H9 (cell line): ENCODE measurements around the gene TSPO2. TPM values are rescaled to one million over a fixed set of nuclear protein-coding genes. Genes with fewer than 3 reads are reported as not detected.

Experiments used
- DNase-seq: peaks from one replicate; pipeline ENCODE4 v3.0.0-alpha.2; 2017
- H2AFZ ChIP-seq: one replicate; pipeline ENCODE4 v1.6.1; 2013; ENCODE audit warnings: mild to moderate bottlenecking, low read length, control low read depth, moderate library complexity
- H2AK5ac ChIP-seq: 2 replicates; pipeline ENCODE4 v1.6.1; 2013; ENCODE audit warnings: low read length, control low read depth, mixed read lengths; ENCODE audit not compliant: insufficient read length
- H2BK120ac ChIP-seq: one replicate; pipeline ENCODE4 v1.6.1; 2013; ENCODE audit warnings: low read depth, mild to moderate bottlenecking, low read length, control low read depth, inconsistent platforms; ENCODE audit not compliant: poor library complexity, severe bottlenecking
- H2BK12ac ChIP-seq: 2 replicates; pipeline ENCODE4 v1.6.1; 2013; ENCODE audit warnings: low read length, control low read depth, mixed read lengths, low read depth; ENCODE audit not compliant: insufficient read length
- H2BK15ac ChIP-seq: 2 replicates; pipeline ENCODE4 v1.6.1; 2013; ENCODE audit warnings: low read depth, low read length, control low read depth
- H2BK20ac ChIP-seq: one replicate; pipeline ENCODE4 v1.6.1; 2013; ENCODE audit warnings: low read depth, mild to moderate bottlenecking, low read length, control low read depth, inconsistent platforms; ENCODE audit not compliant: poor library complexity, severe bottlenecking
- H2BK5ac ChIP-seq: 2 replicates; pipeline ENCODE4 v1.6.1; 2013; ENCODE audit warnings: low read length, control low read depth, mixed read lengths; ENCODE audit not compliant: insufficient read length
- H3K14ac ChIP-seq: 2 replicates; pipeline ENCODE4 v1.6.1; 2013; ENCODE audit warnings: low read length, control low read depth; ENCODE audit not compliant: insufficient read depth
- H3K18ac ChIP-seq: 2 replicates; pipeline ENCODE4 v1.6.1; 2013; ENCODE audit warnings: low read depth, mild to moderate bottlenecking, mixed read lengths, low read length, control low read depth; ENCODE audit not compliant: insufficient read length
- H3K23ac ChIP-seq: 2 replicates; pipeline ENCODE4 v1.6.1; 2013; ENCODE audit warnings: low read length, control low read depth, mixed read lengths, low read depth; ENCODE audit not compliant: insufficient read length
- H3K23me2 ChIP-seq: 2 replicates; pipeline ENCODE4 v1.6.1; 2013; ENCODE audit warnings: low read depth, mild to moderate bottlenecking, mixed read lengths, low read length, control low read depth; ENCODE audit not compliant: insufficient read length, poor library complexity, severe bottlenecking
- H3K27ac ChIP-seq: 2 replicates; pipeline ENCODE4 v1.5.1; 2013; ENCODE audit warnings: low read length, control low read depth, mixed read lengths, low read depth; ENCODE audit not compliant: insufficient read length
- H3K27me3 ChIP-seq: 2 replicates; pipeline ENCODE4 v1.6.1; 2013; ENCODE audit warnings: low read length, control low read depth, inconsistent platforms; ENCODE audit not compliant: insufficient read depth
- H3K4ac ChIP-seq: 2 replicates; pipeline ENCODE4 v1.6.1; 2013; ENCODE audit warnings: low read depth, mild to moderate bottlenecking, control low read depth, inconsistent platforms, low read length, moderate library complexity
- H3K4me1 ChIP-seq: 2 replicates; pipeline ENCODE4 v1.6.1; 2013; ENCODE audit warnings: low read length, control low read depth, inconsistent platforms; ENCODE audit not compliant: insufficient read depth
- H3K4me2 ChIP-seq: 2 replicates; pipeline ENCODE4 v1.6.1; 2013; ENCODE audit warnings: low read length, control low read depth, mixed read lengths; ENCODE audit not compliant: insufficient read length, insufficient read depth
- H3K56ac ChIP-seq: 2 replicates; pipeline ENCODE4 v1.6.1; 2013; ENCODE audit warnings: low read depth, mild to moderate bottlenecking, mixed read lengths, low read length, control low read depth; ENCODE audit not compliant: insufficient read length
- H3K79me1 ChIP-seq: 2 replicates; pipeline ENCODE4 v1.6.1; 2013; ENCODE audit warnings: low read depth, mild to moderate bottlenecking, moderate library complexity, low read length, control low read depth, inconsistent platforms; ENCODE audit not compliant: insufficient read depth, poor library complexity, severe bottlenecking
- H3K79me2 ChIP-seq: 2 replicates; pipeline ENCODE4 v1.6.1; 2013; ENCODE audit warnings: low read length, control low read depth, inconsistent platforms; ENCODE audit not compliant: insufficient read depth
- H3K9ac ChIP-seq: 2 replicates; pipeline ENCODE4 v1.6.1; 2013; ENCODE audit warnings: low read length, control low read depth, mixed read lengths; ENCODE audit not compliant: insufficient read length; ENCODE audit errors: extremely low read depth
- H3K9me3 ChIP-seq: one replicate; pipeline ENCODE4 v1.6.1; 2013; ENCODE audit warnings: low read depth, low read length, inconsistent platforms; ENCODE audit not compliant: control insufficient read depth
- H3T11ph ChIP-seq: one replicate; pipeline ENCODE4 v1.6.1; 2013; ENCODE audit warnings: mild to moderate bottlenecking, low read length, control low read depth, inconsistent platforms
- H4K20me1 ChIP-seq: one replicate; pipeline ENCODE4 v1.6.1; 2013; ENCODE audit not compliant: control insufficient read depth, insufficient read length, insufficient read depth
- H4K5ac ChIP-seq: 2 replicates; pipeline ENCODE4 v1.6.1; 2013; ENCODE audit warnings: low read depth, mild to moderate bottlenecking, mixed read lengths, low read length, control low read depth; ENCODE audit not compliant: insufficient read length
- H4K8ac ChIP-seq: replicated peaks from 2 replicates; pipeline ENCODE4 v1.6.1; 2013; ENCODE audit warnings: low read length, control low read depth, mixed read lengths, low read depth; ENCODE audit not compliant: insufficient read length
- H4K91ac ChIP-seq: 2 replicates; pipeline ENCODE4 v1.6.1; 2013; ENCODE audit warnings: low read depth, mild to moderate bottlenecking, moderate library complexity, mixed read lengths, low read length, control low read depth; ENCODE audit not compliant: insufficient read length
- H3K27ac Mint-ChIP-seq, 3 experiments: 2 replicates in 2 of 3; 3 replicates in 1 of 3; pipeline ENCODE4 v1.8.0; 2020 to 2021; ENCODE audit warnings: mixed read lengths in 3 of 3, mild to moderate bottlenecking in 1 of 3, moderate library complexity in 1 of 3
- H3K27me3 Mint-ChIP-seq: 2 replicates; pipeline ENCODE4 v1.8.0; 2021; ENCODE audit warnings: low read depth, mild to moderate bottlenecking, moderate library complexity, mixed read lengths
- H3K36me3 Mint-ChIP-seq, 3 experiments: 2 replicates in 2 of 3; 3 replicates in 1 of 3; pipeline ENCODE4 v1.8.0; 2020 to 2021; ENCODE audit warnings: low read depth in 3 of 3, mixed read lengths in 3 of 3; ENCODE audit not compliant: insufficient read depth in 1 of 3
- H3K4me1 Mint-ChIP-seq, 2 experiments: 2 replicates each; pipeline ENCODE4 v1.8.0; 2020; ENCODE audit warnings: mixed read lengths in 2 of 2
- H3K4me3 Mint-ChIP-seq, 2 experiments: 2 replicates in 1 of 2; 3 replicates in 1 of 2; pipeline ENCODE4 v1.8.0; 2020 to 2021; ENCODE audit warnings: mild to moderate bottlenecking in 2 of 2, mixed read lengths in 2 of 2, moderate library complexity in 1 of 2
- H3K9me3 Mint-ChIP-seq, 2 experiments: 2 replicates in 1 of 2; 3 replicates in 1 of 2; pipeline ENCODE4 v1.8.0; 2020; ENCODE audit warnings: mild to moderate bottlenecking in 2 of 2, mixed read lengths in 2 of 2, moderate library complexity in 1 of 2
- WGBS: extraction: QIAGEN DNeasy Blood & Tissue Kit; methylation state at CpG from one replicate; pipeline ENCODE4 v1.1.7; 2013; ENCODE audit warnings: missing lambda C conversion rate, low lambda C conversion rate, mixed read lengths; ENCODE audit not compliant: insufficient read length; ENCODE audit errors: extremely low coverage; 5-methylcytosine and 5-hydroxymethylcytosine counted together
- total RNA-seq: library from RNA; stranded (reverse); gene quantifications from 2 replicates; pipeline ENCODE4 v1.2.1, GENCODE V29; 2021
- TF ChIP-seq, protein P1 (sequence below): fragments of 200-600 bp; sonication (generic); conservative IDR thresholded peaks from 3 replicates; pipeline ENCODE4 v1.8.0; 2021; ENCODE audit warnings: antibody characterized with exemption, mild to moderate bottlenecking

The TSPO2 gene
- total RNA-seq, 1 experiment from 2014 or later, result not detected

DNA sequence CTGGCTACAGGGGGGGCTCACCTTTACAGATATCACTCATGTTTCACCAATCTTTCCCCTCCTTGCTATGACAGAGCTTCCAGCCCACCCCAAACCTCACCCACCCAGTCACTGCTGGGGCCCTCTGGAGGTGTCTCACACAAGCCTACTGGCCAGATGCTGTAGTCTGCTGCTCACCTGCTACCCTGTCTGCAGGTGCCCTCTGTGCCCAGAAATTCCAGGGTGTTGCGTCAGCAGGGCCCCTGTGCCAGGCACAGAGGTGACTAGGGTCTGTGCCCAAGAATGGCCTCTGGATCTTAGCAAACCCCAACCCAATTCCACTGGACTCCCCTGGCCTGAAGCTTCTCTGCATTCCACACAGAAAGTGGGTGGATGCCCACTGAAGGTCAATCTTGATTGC is 24.6 kb upstream of the TSPO2 start:
- no peaks in the 10 kb centered on the region for H3K4me1 ChIP-seq
- no peak overlapping the region; a peak in 1 of 7 replicates for H3K27ac Mint-ChIP-seq
- H3K79me1 ChIP-seq, result no peaks in the 10 kb centered on the region
- H3K36me3 Mint-ChIP-seq, result no peaks in the 10 kb centered on the region
- no peak overlapping the region for H3K18ac ChIP-seq
- H3K56ac ChIP-seq, result no peak overlapping the region
- H3K9me3 Mint-ChIP-seq, result no peaks in the 10 kb centered on the region; a peak in 1 of 5 replicates
- no peak overlapping the region for H2BK12ac ChIP-seq
- no peak overlapping the region for H3T11ph ChIP-seq
- no peak overlapping the region for H3K9ac ChIP-seq
- H3K79me2 ChIP-seq, result no peaks in the 10 kb centered on the region
- no peak overlapping the region for H2AK5ac ChIP-seq
- DNase-seq, result no peak
- no peaks in the 10 kb centered on the region; the same call in 1 of the 2 replicates for H3K27me3 Mint-ChIP-seq
- H4K8ac ChIP-seq, result no peak overlapping the region
- TF ChIP-seq, protein P1, sequence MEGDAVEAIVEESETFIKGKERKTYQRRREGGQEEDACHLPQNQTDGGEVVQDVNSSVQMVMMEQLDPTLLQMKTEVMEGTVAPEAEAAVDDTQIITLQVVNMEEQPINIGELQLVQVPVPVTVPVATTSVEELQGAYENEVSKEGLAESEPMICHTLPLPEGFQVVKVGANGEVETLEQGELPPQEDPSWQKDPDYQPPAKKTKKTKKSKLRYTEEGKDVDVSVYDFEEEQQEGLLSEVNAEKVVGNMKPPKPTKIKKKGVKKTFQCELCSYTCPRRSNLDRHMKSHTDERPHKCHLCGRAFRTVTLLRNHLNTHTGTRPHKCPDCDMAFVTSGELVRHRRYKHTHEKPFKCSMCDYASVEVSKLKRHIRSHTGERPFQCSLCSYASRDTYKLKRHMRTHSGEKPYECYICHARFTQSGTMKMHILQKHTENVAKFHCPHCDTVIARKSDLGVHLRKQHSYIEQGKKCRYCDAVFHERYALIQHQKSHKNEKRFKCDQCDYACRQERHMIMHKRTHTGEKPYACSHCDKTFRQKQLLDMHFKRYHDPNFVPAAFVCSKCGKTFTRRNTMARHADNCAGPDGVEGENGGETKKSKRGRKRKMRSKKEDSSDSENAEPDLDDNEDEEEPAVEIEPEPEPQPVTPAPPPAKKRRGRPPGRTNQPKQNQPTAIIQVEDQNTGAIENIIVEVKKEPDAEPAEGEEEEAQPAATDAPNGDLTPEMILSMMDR, result no peak
- H4K20me1 ChIP-seq, result no peaks in the 10 kb centered on the region
- no peak overlapping the region for H2BK15ac ChIP-seq
- no peak overlapping the region for H2BK120ac ChIP-seq
- no peak overlapping the region for H4K5ac ChIP-seq
- no peaks in the 10 kb centered on the region for H3K9me3 ChIP-seq
- H4K91ac ChIP-seq, result no peak overlapping the region
- no peak overlapping the region for H2AFZ ChIP-seq
- H3K4me2 ChIP-seq, result no peak overlapping the region
- H2BK5ac ChIP-seq, result no peak overlapping the region
- H3K27me3 ChIP-seq, result no peaks in the 10 kb centered on the region
- no peak overlapping the region for H3K23ac ChIP-seq
- H3K27ac ChIP-seq, result no peak overlapping the region
- H3K4ac ChIP-seq, result no peak overlapping the region
- no peak overlapping the region; the same call in 1 of the 2 replicates for H3K14ac ChIP-seq
- no peak overlapping the region for H3K4me3 Mint-ChIP-seq
- no peak overlapping the region for H2BK20ac ChIP-seq
- H3K4me1 Mint-ChIP-seq, result no peaks in the 10 kb centered on the region
- no CpG with 5 or more reads among the region's 1 CpG for WGBS
- no peaks in the 10 kb centered on the region for H3K23me2 ChIP-seq
